CD4-positive, alpha-beta T cell treated with Interleukin-10 for 1 hour (primary cell): ENCODE results near the gene TBCD.
"Not testable (repeated sequence)": the region's sequence is repeated elsewhere in the genome, so short reads cannot be mapped to it uniquely, and the experiment has no call there.

Experiments used
- DNase-seq: peaks from one replicate; pipeline ENCODE4 v3.0.0-alpha.2; 2020

Gene TBCD

GRCh38 chr17:82942166-82943130, 190.6 kb downstream of the TBCD start:
- no peak for DNase-seq

GRCh38 chr17:82943339-82943738, 191.5 kb downstream of the TBCD start:
- DNase-seq: no peak

DNA sequence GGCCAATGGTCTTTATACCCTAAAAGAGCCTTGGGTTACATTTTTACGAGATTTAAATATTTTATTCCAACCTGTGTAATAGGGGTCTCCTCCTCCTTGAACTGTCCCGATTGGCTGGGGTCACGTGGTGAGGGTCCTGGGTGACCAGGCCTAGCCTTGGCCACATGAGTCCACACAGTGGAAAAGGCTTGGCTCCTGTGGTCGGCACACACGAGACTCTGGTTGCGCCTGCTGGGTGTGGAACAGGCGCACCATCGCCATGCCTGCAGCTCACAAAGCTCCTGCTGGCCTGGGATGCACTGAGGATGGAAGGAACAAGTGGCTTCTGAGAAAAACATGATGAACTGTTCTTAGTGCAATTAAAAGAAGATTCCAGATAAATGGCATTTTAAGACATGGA, 191.9 kb downstream of the TBCD start:
- DNase-seq: no peak

DNA sequence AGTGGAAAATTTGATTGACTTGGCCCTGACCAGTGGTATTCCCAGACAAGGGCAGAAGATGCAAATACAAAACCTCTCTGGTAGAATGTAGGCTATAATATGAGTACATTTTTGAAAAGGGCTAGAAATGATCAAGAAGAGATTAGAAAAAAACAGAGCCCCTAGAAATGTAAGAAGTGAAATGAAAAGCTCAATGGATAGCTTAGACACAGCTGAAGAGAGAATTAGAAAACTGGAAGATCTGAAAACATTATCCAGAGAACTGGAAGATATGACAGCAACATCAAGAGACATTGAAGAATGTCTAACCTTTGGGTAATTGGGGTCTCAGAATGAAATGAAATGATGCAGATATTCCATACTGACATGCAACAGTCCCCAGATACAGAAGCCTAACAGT, 193.1 kb downstream of the TBCD start:
- no peak for DNase-seq

- no peak for DNase-seq
These were observed 194.2 kb downstream of the TBCD start for GRCh38 chr17:82946081-82946480.

- no peak for DNase-seq
These were observed 195.5 kb downstream of the TBCD start for GRCh38 chr17:82947051-82947991.

GRCh38 chr17:82948081-82948511, 196.2 kb downstream of the TBCD start:
- DNase-seq: no peak

GRCh38 chr17:82948957-82949356, 197.1 kb downstream of the TBCD start:
- DNase-seq: no peak

DNA sequence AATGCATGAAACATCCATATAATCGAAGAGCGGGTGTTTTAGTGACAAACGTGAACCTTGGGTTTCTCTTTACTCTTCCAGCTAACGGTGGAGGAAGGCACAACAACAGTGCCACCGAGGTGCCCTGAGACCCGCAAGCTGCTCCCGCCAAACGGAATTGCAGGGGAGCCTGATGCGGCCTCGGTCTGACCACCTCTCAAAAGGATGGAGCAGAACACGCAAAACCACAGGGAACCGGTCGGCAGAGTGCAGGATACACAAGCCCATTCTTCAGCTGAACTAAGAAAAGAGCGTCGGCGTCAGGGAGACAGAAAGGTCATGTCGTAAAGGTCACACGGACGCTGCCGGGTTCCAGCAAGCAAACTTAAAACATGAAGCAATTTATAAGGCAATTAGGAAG, 197.5 kb downstream of the TBCD start:
- DNase-seq: no peak

GRCh38 chr17:82949984-82950383, 198.1 kb downstream of the TBCD start:
- no peak for DNase-seq

DNA sequence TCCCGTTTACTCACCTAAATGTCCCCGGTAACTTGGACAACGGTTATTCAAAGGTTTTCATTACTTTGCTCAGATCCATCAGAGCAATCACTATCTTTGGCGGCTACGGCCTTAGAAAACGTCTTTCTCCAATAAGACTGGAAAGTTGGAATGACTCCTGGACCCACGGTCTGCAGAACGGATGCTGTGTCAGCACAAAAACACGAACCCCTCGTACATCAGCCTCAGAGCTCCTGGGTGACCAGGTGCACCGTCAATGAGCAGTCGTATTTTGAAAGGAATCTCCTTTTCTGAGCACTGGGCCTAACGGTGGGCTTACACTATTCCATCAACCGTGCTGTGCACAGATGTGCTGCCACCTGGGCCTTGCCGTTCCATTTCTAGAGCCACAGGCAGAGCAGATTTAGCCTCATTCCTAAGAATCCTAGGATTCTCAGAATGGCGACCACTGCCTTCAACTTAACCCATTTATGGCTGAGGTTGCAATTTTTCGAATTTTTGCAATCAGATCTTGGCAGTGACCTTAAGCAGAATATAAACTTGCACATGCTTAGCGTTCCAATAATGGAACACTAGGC, 198.7 kb downstream of the TBCD start:
- DNase-seq: no peak

- no peak for DNase-seq
These were observed 200.2 kb downstream of the TBCD start for GRCh38 chr17:82952019-82952418.

GRCh38 chr17:82955106-82955505, 203.2 kb downstream of the TBCD start:
- DNase-seq: not testable (repeated sequence)

DNA sequence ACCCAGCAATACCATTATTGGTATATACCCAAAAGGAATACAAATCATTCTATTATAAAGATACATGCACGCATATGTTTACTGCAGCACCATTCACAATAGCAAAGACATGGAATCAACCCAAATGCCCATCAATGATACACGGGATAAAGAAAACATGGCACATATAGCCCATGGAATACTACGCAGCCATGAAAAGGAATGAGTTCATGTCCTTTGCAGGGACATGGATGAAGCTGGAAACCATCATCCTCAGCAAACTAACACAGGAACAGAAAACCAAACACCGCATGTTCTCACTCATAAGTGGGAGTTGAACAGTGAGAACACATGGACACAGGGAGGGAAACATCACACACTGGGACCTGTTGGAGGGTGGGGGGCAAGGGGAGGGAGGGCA, 203.8 kb downstream of the TBCD start:
- DNase-seq: not testable (repeated sequence)

DNA sequence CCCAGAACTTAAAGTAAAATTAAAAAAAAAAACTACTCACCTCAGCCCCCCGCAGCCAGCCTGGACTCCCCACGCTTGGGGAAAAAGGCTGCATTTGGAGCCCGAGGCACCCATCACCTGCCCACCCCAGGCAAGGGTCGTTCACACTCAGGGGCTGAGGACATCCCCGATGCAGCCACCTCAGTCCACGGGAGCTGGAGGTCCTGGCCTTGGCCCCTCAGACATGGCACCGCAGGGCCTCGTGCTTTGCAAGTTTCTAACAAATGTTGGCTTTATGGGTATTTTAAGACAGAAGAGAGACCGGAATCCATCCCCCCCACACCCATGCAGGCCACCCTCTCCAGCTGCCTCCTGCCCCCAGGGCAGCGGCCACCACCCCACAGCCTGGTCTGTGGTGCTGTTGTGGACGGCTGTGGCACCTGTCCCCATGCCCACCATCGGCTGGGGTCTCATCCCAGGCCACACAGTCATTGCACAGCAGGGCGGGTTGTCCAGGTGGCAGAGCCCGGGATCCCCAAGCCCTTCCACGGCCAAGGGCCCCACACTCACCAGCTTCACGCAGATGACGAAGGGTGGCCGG, 204.4 kb downstream of the TBCD start:
- no peak for DNase-seq

GRCh38 chr17:82956726-82957468, 205.0 kb downstream of the TBCD start:
- no peak for DNase-seq

GRCh38 chr17:82957469-82957795, 205.6 kb downstream of the TBCD start:
- no peak for DNase-seq

DNA sequence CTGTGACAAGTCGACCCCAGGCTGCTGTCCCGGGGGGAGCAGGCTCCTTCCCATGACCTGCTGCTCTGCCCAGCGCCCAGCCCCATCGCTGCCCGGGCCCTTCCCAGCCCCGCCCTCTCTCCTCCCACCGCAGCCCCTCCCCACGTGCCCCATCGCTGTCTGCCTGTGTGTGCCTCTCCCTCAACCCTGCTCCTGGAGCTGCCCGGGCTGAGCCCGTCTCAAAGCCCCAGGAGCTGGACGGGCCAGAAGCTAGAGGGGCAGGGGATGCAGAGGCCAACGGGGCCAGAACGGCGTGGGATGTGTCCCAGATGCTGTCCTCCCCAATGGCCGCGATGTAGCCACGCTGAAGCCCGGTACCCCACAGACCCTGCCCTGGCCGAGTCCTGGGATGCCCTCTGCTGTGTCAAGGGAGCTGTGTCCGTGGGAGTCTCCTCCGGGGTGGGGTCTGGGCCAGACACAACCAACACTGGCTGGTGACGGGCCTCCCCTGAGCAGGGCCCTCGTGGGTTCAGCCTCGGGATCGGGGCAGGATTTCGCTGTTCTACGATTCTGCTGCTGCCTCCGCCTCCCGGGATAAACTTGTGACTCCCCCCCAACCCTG, 206.2 kb downstream of the TBCD start:
- no peak for DNase-seq

DNA sequence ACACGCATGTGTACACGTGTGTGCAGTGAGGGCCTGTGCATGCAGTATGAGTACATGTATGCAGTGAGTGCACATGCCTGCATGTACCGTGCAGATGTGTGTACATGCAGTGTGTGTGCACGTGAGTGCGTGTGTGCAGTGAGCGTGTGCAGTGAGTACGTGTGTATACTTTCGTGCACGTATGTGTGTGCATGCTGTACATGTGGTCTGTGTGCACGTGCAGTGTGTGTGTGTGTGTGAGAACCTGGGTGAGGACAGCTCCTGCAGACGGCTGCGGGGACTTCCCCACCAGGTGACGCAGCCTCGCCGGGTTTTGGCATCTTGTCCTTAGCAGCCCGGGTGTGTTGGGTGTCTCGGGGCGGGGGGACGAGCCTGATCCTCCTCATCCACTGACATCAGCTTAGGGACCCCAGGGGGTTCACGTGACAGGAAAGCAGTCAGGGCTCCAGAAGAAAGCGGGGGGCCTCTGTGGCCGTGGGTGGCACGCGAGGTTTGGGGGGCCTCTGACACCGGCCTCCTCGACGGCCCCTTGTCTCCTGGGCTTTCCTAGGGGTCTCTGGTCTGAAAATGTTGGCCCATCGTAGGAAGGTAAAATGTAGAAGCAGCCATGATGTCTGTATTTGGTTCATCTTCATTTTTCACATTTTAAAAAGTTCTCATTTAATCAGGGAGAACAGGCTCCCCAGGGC, 207.5 kb downstream of the TBCD start:
- DNase-seq: no peak

GRCh38 chr17:82959990-82960418, 208.1 kb downstream of the TBCD start:
- DNase-seq: no peak
